ENCODE data around the gene NREP.
A peak's percentile ranks its signal among the peaks of the same experiment; 100 is the strongest.

The NREP gene

DNA sequence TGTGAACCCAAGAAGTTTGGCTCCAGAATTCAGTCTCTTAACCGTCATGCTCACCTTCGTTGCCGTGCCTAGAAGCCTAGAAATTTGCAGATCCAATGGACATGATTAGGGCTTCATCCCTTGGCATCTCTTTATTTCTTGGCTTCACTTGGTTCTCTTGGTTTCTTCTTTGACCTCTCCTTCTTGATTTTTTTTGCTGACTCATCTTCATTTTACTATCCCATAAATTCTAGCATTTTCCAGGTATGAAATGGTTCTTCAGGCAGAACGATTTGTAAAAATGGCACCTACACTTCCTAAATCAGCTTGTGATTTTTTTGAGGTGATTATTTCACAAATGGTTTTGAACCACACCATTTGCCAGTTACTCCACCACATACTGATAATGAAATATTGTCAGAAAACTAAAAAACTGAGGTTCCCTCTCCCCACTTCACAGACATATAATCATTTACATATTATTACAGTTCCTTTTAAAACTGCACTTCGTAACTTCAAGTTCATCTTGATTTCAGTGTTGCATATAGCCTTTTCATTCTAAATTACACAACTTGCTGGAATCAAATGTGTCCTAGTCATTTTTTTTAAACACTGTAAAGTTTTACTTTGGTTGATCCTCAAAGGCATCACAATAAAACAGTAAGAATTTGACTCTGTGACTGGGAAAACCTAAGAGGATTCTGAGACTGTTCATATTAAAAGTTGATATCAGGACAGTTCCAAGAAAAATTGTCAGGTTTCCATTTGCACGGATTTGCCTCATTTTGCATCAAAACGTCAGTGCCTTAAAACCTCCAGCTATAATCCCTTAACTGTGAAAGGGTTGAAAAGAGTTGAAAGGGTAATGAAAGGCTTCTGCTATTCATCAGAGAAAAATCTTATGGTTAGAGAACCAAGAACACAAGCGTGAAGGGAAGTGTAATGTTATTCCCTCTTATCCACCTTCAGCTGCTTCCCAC, 8.9 kb upstream of the NREP start:
- Histone ChIP-seq H3K27me3 (ENCODE audit: insufficient read depth, low read length) (no peaks in the 10 kb centered on the region), H3K27ac (ENCODE audit: low read depth, low read length) (no peak overlapping the region), H3K79me2 (ENCODE audit: control insufficient read depth, insufficient read depth, low read length, unreplicated experiment) (no peaks in the 10 kb centered on the region), H3K4me3 (ENCODE audit: low read depth, low read length) (no peak overlapping the region), H3K4me1 (ENCODE audit: control insufficient read depth, insufficient read depth, low read length, unreplicated experiment) (no peaks in the 10 kb centered on the region), H2AFZ (ENCODE audit: low read length, unreplicated experiment) (no peak overlapping the region), H3K36me3 (ENCODE audit: insufficient read depth, low read length) (no peaks in the 10 kb centered on the region)

DNA sequence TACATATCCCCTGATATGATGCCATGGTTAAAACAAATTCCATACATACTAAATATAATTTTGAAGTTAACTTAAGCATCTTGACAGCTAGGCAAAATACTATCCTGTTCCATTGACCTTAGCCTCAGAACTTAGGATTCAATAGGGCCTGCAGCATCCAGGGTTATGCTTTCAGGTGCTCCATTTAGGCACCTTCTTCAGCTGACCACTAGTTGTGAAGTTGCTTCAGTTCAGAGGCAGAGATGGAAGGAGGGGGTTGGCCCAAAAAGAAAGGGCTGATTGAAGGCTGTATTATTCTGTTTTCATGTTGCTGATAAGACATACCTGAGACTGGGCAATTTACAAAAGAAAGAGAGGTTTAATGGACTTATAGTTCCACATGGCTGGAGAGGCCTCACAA, 7.0 kb upstream of the NREP start:
- Histone ChIP-seq H3K36me3 (ENCODE audit: insufficient read depth, low read length) (no peaks in the 10 kb centered on the region), H2AFZ (ENCODE audit: low read length, unreplicated experiment) (no peak overlapping the region), H3K27me3 (ENCODE audit: insufficient read depth, low read length) (no peaks in the 10 kb centered on the region), H3K27ac (ENCODE audit: low read depth, low read length) (no peak overlapping the region), H3K4me1 (ENCODE audit: control insufficient read depth, insufficient read depth, low read length, unreplicated experiment) (peaks cover under 1% of the 10 kb centered on the region), H3K79me2 (ENCODE audit: control insufficient read depth, insufficient read depth, low read length, unreplicated experiment) (no peaks in the 10 kb centered on the region), H3K4me3 (ENCODE audit: low read depth, low read length) (no peak overlapping the region)

DNA sequence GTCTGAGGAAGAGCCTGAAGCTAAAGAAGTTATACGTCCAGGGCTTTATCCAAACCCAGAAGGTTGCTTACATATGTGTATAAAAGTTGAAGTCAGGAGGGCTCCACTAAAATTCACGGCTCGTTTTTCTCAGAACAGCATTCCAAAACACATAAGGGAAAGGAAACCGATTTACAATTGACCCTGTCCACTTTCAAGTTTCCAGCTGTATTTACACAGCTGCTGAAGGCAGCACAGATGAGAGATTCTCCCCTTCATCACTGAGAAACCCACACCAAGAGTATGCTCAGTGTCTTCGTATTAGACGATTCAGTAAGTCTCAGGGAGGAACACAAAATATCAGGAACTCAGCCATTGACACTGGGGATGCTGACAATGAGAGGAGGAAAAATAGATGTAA, 5.9 kb upstream of the NREP start:
- H3K79me2 ChIP-seq (ENCODE audit: control insufficient read depth, insufficient read depth, low read length, unreplicated experiment): no peaks in the 10 kb centered on the region
- H2AFZ ChIP-seq (ENCODE audit: low read length, unreplicated experiment): no peak overlapping the region

DNA sequence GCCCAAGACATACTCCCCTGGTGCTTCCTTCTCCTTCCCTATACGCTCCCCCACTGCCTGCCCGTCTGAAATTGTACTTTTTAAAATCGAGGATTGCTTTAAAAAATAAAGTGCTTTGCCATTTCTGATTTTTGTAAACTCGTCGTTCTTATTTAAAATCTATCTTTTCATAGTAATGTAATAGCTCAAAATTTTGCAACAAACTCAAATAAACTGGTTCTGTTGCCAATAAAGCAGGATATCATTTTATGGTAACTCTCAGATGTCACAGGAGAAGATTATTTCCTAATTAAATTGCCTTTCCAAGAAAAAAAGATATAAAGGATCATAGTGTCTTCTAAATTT, 1.3 kb upstream of the NREP start:
- Histone ChIP-seq H3K27ac (ENCODE audit: low read depth, low read length) (peak overlapping the region; percentile 94), H3K4me1 (ENCODE audit: control insufficient read depth, insufficient read depth, low read length, unreplicated experiment) (peaks cover 28% of the 10 kb centered on the region), H3K79me2 (ENCODE audit: control insufficient read depth, insufficient read depth, low read length, unreplicated experiment) (peaks cover 36% of the 10 kb centered on the region), H3K27me3 (ENCODE audit: insufficient read depth, low read length) (no peaks in the 10 kb centered on the region), H3K36me3 (ENCODE audit: insufficient read depth, low read length) (no peaks in the 10 kb centered on the region; the same call in 1 of the 2 replicates), H3K4me3 (ENCODE audit: low read depth, low read length) (peak overlapping the region; percentile 100), H2AFZ (ENCODE audit: low read length, unreplicated experiment) (peak overlapping the region; percentile 88)

More for the DNA sequence above, 5.9 kb upstream of the NREP start:
- Histone ChIP-seq H3K27ac (ENCODE audit: low read depth, low read length) (no peak overlapping the region), H3K4me1 (ENCODE audit: control insufficient read depth, insufficient read depth, low read length, unreplicated experiment) (peaks cover 10% of the 10 kb centered on the region), H3K27me3 (ENCODE audit: insufficient read depth, low read length) (no peaks in the 10 kb centered on the region), H3K36me3 (ENCODE audit: insufficient read depth, low read length) (no peaks in the 10 kb centered on the region), H3K4me3 (ENCODE audit: low read depth, low read length) (no peak overlapping the region)

DNA sequence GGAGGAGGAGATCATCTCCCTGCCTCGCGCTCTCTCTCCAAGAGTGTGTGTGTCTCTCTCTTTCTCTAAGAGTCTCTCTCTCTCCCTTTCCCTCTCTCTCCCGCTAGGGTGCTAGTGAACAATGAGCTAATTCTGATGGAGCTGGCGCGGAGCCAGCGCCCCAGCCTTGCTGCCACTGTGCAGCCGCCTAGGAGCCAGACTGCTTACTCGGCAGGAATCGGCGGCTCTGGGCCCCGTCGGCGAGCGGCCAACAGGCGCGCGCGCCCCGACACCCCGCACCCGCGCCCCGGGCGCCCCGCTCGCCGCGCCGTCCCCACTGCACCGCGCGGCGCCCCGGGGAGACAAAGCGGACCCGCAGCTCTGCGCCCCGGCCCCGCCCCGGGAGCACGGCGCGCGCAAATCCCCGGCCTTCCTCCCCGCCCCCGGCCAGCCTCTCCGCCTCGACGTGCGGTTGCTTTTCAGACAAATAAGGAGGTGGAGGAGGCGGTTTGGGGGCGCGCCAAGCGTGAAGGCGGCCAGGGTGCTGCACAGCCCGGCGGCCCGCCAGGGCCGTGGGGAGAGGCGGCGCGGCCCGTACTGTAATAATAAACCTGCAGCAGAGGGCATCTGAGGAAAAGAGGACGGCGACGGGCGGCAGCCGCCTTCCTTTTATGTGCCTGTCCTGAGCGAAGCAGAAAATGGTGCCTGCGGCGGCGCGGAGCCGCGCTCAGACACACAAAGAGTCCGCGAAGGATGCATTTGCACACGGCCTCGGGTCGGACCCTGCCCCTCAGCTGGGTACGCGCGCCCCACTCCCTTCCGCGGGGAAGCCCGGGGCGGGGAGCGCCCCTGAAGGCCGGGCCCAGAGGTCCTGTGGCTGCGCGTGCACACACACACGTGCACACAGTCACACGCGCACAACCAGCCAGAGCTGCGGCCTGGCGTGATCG, 625 bp upstream of the NREP start:
- peaks cover 41% of the 10 kb centered on the region for H3K79me2 ChIP-seq (ENCODE audit: control insufficient read depth, insufficient read depth, low read length, unreplicated experiment)
- peaks cover 3% of the 10 kb centered on the region; the same call in 1 of the 2 replicates for H3K36me3 ChIP-seq (ENCODE audit: insufficient read depth, low read length)
- H3K27me3 ChIP-seq (ENCODE audit: insufficient read depth, low read length): no peaks in the 10 kb centered on the region
- H2AFZ ChIP-seq (ENCODE audit: low read length, unreplicated experiment): peak overlapping the region; percentile 88
- H3K27ac ChIP-seq (ENCODE audit: low read depth, low read length): peak overlapping the region; percentile 94
- H3K4me1 ChIP-seq (ENCODE audit: control insufficient read depth, insufficient read depth, low read length, unreplicated experiment): peaks cover 33% of the 10 kb centered on the region
- peak overlapping the region; percentile 100 for H3K4me3 ChIP-seq (ENCODE audit: low read depth, low read length)

DNA sequence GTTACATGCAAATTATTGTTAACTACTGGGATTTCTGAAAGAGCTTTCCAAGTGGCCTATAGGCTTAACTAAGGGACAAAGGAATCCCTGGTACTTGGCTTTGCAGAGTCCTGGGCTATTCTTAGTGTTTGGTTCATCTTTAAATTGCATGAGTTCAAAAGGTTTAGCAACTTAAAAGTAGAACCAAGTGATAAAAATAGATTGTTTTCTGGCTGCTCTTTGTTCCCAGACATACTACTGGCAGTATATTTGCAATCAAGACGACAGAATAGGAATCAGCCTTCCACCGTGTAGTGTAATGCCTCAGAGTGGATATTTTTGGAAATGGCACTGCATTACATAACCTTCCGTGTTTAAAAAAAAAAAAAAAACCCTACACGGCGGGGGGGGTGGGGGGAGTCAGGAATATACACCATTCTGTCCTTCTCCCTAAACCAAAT, 1.0 kb downstream of the NREP start:
- Histone ChIP-seq H3K27me3 (ENCODE audit: insufficient read depth, low read length) (no peaks in the 10 kb centered on the region), H3K79me2 (ENCODE audit: control insufficient read depth, insufficient read depth, low read length, unreplicated experiment) (peaks cover 57% of the 10 kb centered on the region), H3K4me3 (ENCODE audit: low read depth, low read length) (peak overlapping the region; percentile 100), H3K27ac (ENCODE audit: low read depth, low read length) (peak overlapping the region; percentile 94), H3K36me3 (ENCODE audit: insufficient read depth, low read length) (peaks cover 20% of the 10 kb centered on the region), H2AFZ (ENCODE audit: low read length, unreplicated experiment) (no peak overlapping the region), H3K4me1 (ENCODE audit: control insufficient read depth, insufficient read depth, low read length, unreplicated experiment) (peaks cover 45% of the 10 kb centered on the region)

DNA sequence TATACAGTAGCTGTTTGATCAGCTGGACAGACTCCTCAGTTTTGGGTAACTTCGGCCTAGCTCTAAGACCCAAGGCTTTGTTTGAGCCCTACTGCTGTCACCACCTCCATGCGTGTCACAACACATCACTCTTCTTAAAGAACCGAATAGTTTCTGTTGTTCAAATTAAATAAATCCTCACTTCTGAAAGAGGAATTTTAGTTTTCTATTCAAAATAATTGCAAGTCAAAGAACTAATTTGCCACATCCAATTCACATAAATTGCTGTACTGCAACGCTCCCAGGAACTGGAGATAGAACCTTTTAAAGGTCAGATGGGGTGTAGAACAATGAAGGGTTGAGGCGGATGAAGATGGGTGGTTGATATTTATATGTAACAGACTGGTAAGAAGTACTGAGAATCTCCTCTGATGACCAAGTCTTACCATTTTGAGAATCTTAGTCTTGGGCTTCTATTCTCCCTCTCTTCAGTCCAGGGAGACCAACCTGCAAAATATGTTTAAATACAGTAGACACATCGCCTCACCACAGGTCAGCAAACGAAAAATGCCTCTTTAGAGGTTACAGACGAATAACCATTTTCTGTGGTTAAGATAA, 1.6 kb downstream of the NREP start:
- H3K27ac ChIP-seq (ENCODE audit: low read depth, low read length): peak overlapping the region; percentile 94
- H3K79me2 ChIP-seq (ENCODE audit: control insufficient read depth, insufficient read depth, low read length, unreplicated experiment): peaks cover 61% of the 10 kb centered on the region
- H3K27me3 ChIP-seq (ENCODE audit: insufficient read depth, low read length): no peaks in the 10 kb centered on the region
- H3K36me3 ChIP-seq (ENCODE audit: insufficient read depth, low read length): peaks cover 25% of the 10 kb centered on the region
- no peak overlapping the region for H2AFZ ChIP-seq (ENCODE audit: low read length, unreplicated experiment)
- peak overlapping the region; percentile 100 for H3K4me3 ChIP-seq (ENCODE audit: low read depth, low read length)
- H3K4me1 ChIP-seq (ENCODE audit: control insufficient read depth, insufficient read depth, low read length, unreplicated experiment): peaks cover 45% of the 10 kb centered on the region

DNA sequence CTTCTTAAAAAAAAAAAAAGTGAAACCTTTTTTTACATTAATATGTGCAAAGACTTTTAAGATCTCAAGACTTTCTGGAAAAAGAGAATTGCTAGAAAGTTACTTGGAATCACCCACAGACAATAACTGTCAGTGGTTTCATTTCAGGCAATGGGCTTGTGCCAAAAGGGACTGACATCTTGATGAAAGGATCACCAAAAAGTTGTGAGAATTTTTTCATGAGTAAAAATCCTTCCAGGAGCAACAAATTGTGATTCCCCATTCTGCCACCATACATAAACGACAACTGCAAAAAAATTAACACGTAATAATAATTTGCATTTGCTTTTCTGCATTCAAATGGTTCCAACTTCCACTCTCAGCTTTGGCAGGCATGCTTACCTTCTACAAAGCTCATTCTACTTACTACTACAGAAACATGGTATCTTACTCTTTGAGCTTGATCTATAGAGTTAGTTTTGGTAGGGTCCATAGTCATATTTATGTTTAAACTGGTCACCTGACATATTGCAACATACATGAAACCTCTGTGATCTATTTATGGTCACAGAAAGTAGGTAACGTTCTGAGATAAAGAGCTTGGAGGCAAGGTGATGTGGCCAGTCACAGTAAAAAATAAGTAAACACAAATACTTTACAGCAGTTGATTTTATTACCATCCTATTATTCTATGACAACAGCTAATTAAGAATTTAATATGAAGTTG, 3.0 kb downstream of the NREP start:
- H3K79me2 ChIP-seq (ENCODE audit: control insufficient read depth, insufficient read depth, low read length, unreplicated experiment): peaks cover 73% of the 10 kb centered on the region

DNA sequence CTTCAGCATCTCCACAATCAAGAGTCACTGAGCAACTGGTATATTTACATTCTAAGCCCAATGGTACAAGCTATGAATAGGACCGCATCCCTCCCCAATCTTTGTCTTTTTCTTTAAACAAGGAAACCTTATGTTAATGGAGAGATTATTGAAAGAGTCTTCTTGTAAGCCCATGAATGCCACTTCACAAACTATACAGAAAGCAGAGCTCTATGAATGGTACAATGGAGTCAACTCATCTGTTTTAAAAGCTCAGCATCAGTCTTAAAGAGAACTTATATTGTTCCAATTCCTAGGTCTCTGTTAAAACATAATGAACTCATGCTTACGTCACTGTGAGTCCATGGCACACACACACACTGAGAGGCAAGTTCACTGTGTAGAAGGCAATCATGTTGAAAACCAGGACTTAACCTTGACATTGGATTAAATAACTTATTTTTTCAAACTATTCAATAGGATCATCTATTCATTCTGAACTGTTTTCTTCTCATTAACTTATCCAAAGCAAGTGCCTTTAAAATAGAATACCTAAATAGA, 4.5 kb downstream of the NREP start:
- peaks cover 63% of the 10 kb centered on the region for H3K4me1 ChIP-seq (ENCODE audit: control insufficient read depth, insufficient read depth, low read length, unreplicated experiment)
- H3K36me3 ChIP-seq (ENCODE audit: insufficient read depth, low read length): peaks cover 30% of the 10 kb centered on the region
- no peak overlapping the region for H2AFZ ChIP-seq (ENCODE audit: low read length, unreplicated experiment)
- H3K4me3 ChIP-seq (ENCODE audit: low read depth, low read length): peak overlapping the region; percentile 14; the same call in 1 of the 2 replicates
- no peak overlapping the region for H3K27ac ChIP-seq (ENCODE audit: low read depth, low read length)
- H3K79me2 ChIP-seq (ENCODE audit: control insufficient read depth, insufficient read depth, low read length, unreplicated experiment): peaks cover 73% of the 10 kb centered on the region
- H3K27me3 ChIP-seq (ENCODE audit: insufficient read depth, low read length): no peaks in the 10 kb centered on the region

More for the DNA sequence above, 3.0 kb downstream of the NREP start:
- Histone ChIP-seq H3K4me3 (ENCODE audit: low read depth, low read length) (peak overlapping the region; percentile 100), H3K27ac (ENCODE audit: low read depth, low read length) (peak overlapping the region; percentile 94), H3K4me1 (ENCODE audit: control insufficient read depth, insufficient read depth, low read length, unreplicated experiment) (peaks cover 58% of the 10 kb centered on the region), H2AFZ (ENCODE audit: low read length, unreplicated experiment) (peak overlapping the region; percentile 39), H3K36me3 (ENCODE audit: insufficient read depth, low read length) (peaks cover 30% of the 10 kb centered on the region), H3K27me3 (ENCODE audit: insufficient read depth, low read length) (no peaks in the 10 kb centered on the region)
